ENCODE results near the gene PAQR3.
"Not testable (repeated sequence)": the region's sequence is repeated elsewhere in the genome, so short reads cannot be mapped to it uniquely, and the experiment has no call there.

PAQR3 gene

DNA sequence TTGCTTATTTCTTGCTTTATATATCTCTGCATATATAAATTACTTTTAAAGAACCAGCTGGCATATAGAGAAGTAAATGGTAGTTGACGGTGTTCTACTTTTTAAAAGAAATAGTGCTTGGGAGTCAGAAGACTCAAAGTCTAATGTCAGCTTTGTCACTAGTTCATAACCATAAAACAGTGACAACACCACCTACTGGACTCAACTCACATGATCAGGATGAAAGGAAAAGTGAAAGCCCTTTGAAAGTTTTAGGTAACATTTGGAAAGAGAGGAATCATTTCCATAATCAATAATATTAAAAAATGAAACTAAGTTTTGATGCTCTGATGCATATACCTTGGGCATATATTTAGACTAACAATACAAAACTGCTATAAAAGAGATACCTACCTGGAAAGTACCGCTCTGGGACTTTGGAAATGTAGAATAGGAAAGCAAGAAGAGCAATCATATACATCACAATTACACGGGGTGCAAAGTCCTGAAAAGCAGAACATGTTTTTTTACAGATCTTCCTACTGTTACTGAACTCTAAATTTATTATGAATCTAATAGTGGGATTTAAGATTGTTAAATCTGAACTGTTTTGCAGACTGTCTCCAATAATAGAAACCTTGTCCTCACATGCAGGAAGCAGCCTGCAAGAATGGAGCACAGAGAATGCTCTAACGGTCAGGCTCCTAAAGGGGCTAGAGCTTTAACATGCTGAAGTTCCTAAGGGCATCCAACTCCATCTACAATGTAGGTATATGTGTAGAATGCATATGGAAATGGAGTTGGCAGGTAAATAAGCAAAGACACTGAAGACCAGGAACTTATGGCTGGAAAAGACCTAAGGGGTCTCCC, 15.6 kb downstream of the PAQR3 start:
- DNase-seq, result no peak

DNA sequence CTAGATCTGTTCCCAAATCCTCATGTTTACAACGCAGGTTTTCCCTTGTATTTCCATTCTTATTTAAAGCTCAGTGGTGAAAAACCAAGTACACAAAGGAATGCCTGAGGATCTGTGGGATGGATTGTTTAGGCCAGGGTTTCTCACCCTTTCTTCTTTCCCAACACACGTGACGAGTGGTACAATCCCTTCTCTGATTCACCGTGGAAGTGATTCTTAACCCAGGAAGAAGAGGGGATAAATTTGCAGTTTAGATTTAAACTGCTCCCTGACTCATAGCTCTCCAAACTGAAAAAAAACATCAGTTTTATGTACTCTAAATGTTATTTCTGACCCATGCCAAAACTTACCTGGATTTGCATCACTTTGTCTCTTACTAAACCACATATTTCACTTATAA, 17.0 kb downstream of the PAQR3 start:
- DNase-seq, result no peak

DNA sequence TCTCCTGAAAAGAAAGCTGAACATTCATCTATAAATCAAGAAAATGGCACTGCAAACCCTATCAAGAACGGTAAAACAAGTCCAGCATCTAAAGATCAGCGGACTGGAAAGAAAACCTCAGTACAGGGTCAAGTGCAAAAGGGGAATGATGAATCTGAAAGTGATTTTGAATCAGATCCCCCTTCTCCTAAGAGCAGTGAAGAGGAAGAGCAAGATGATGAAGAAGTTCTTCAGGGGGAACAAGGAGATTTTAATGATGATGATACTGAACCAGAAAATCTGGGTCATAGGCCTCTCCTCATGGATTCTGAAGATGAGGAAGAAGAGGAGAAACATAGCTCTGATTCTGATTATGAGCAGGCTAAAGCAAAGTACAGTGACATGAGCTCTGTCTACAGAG, 28.6 kb downstream of the PAQR3 start:
- DNase-seq, result no peak

DNA sequence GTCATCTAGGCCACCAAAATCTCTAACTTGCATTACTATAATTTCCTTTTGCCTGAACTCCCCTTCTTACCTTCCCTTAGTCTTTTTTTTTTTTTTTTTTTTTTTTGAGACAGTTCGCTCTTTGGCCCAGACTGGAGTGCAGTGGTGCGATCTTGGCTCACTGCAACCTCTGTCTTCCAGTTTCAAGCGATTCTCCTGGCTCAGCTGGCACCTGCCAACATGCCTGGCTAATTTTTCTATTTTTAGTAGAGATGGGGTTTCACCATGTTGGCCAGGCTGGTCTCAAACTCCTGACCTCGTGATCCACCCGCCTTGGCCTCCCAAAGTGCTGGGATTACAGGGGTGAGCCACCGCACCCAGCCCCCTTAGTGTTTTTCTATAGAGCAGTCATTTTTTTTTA, 30.3 kb downstream of the PAQR3 start:
- not testable (repeated sequence) for DNase-seq

DNA sequence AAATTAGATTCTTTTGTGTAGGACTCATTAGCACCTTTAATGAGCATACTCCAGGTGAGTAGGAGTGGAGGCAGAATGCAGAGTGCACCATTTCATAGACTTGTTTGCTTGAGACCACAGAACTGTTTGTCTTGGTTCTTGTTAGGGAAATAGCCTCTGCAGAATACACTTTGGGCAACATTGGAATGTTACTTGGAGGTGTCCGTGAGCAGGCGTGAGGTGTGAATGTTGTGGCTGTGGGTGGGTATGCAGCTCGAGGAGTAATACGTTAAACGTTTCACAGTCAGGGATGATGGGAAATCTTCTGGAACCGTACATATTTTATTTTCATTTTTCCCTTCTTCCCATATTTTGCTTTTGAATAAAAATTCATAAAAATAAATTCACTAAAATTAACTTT, 31.6 kb downstream of the PAQR3 start:
- no peak for DNase-seq

DNA sequence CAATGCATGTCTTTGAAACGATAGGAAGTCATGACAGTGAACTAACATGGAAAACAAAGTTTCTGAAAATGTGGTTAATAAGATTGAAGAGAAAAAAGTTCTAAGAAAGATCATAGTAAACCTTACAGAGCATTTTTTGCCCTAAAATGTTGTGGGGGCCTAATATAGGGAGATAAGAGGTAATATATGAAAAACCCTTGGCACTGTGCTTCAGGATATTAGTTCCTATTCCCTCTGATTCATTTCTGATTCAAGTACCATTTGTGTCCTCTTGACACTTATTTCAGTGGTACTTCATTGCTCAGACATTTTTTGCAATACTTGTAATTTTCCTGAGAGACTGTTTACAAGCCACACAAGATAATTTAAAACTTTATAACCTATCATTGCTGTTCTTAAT, 35.1 kb downstream of the PAQR3 start:
- DNase-seq, result no peak

DNA sequence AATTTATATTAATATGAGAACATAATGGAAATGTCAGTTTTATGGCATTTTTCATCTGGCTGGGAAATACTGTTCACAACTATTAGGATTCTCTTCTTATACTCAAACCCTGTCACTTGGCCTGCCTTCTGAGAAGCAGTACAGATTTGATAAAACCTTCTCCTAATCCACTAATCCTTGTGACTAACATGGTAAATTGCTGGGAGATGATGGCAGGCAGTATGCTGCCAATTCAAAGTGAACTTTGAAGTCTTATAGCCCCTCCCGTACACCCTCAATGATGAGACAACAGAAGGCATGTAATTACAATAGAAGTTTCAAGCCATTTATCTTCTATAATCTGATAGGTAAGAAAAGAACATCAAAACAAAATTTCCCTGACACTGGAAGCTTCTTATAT, 36.9 kb downstream of the PAQR3 start:
- DNase-seq, result no peak

DNA sequence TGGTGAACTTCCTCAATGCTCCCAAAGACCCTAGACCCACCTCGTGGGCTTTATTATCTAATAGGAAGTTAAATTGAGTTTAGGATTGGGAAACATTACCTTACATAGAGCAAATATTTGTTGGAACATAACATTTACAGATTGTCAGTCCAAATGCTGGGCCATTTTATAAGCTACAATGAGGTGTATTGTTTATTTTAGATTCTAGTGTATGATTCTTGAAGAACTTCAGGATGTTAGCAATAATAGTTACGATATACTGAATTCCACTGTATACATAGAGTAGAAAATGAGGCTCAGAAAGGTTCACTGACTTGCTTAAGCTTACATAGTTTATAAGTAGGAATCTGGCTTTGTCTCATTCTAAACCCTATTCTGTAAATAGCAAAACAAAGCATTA, 37.4 kb downstream of the PAQR3 start:
- DNase-seq, result no peak

DNA sequence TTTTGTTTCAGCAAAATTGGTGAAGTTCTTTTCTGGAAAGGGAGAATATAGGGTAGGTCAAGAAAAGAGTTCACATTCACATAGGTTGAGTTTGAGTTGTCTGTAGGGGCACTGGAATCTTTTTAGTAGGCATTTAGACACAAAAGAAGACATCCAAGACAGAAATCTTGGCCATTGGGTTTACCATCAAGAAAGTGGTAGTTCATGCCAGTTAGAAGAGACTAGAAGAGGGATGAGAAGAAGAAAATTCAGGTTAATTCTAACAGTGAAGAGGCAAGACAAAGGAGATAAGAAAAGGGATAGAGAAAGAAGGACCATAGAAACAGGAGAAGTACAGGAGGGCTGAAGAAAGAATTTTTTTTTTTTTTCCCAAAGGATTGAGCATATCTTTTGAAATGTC, 39.9 kb downstream of the PAQR3 start:
- DNase-seq, result no peak

DNA sequence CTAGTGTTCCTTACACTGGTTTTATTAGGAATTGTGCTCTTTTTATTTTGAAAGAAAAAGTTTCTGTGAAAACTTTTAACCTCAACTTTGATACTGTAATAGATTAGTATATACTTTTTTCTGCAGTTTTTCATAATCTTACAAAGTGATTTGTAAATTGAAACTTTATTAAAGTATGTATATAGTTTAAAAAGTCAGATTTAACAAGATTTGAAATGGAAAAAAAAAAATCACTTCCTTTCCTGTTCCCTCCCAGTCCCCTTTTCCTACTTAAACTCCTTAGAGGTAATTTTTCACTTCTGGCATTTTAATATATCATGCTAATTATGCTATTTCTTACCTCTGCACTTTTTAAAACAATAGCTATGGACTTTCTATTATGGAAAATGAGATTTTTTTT, 49.3 kb downstream of the PAQR3 start:
- no peak for DNase-seq

DNA sequence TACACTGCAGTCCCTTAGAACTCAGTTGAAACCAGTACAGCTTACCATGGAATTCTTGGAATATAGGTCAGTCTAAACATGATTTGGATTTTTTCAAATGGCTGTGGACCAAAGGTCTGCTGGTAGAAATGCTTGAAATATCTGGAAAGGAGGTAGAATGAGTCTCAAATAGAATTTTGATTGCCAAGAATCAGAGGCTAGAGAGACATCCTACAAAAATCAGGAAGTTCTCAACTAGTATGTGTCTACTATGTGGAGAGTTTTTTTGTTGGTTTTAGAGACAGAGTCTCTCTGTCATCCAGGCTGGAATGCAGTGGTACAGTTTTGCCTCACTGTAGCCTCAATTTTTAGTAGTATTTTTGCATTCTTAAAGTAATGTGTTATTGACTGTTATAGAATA, 53.6 kb downstream of the PAQR3 start:
- DNase-seq, result no peak

DNA sequence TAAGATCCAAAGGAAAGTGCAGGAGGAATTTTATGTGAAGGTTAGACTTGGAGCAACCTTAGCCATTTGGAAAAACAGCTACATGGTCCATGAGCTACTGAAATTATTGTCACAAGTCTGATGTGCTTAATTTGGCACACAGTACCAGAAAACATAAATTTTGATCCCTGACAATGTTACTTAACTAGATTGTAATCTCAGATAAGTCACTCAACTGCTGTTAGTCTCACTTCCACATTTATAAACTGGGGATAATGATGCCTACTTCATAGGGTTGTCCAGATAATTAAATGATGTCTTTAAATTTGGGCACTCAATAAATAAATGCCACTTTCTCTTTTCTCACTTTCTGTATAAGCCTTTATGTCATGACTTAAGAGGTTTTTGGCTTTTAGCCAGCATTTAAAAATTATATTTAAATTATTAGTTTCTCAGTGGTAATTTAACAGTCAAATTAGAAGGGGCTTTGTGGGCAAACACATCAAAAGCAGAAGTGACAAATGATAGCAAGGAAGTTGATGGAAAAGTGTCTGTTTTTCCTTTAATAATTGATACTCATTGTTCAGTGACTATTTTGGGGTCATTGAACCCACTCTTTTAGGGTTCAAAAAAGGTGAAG, 58.3 kb downstream of the PAQR3 start:
- DNase-seq, result no peak

DNA sequence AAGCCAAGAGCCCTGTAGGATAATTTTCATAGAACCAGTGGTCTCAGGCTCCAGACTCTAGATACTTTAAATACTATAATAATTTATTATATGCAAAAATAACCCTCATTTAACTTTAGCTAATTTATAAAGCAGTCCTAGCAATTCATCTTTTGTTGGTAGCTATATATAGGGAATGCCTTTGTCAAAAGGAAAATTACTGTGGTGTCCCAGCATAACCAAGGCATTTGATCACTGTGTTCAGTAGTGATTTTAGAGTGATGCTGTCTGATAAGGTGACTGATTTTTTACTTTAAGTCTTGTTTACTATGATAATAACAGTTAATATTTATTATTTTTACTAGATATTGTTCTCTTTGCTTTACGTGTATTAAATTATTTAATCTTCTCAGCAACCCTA, 61.2 kb downstream of the PAQR3 start:
- no peak for DNase-seq

DNA sequence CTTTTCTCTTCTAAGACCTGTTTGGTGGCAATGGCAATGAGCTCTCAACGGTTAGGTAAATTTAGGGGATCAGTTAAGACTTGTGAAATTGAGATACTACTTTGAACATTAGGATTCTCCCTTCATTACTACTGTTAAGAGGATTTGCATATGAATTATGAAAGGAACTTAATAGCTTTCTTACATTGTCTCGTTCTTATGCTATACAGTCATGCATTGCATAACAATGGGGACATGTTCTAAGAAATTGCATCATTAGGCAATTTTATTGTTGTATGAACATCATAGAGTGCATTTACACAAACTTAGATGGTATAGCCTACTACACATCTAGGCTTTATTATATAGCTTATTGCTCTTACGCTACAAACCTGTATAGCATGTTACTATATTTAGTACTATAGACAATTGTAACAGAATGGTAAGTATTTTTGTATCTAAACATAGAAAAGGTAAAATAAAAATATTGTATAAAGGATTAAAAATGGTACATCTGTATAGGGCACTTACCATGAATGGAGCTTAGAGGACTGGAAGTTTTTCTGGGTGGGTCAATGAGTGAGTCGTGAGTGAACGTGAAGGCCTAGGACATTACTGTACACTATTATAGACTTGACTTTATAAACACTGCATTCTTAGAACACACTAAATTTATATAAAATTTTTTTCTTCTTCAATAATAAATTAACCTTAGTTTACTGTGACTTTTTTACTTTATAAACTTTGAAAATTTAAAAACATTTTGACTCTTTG, 62.5 kb downstream of the PAQR3 start:
- no peak for DNase-seq

DNA sequence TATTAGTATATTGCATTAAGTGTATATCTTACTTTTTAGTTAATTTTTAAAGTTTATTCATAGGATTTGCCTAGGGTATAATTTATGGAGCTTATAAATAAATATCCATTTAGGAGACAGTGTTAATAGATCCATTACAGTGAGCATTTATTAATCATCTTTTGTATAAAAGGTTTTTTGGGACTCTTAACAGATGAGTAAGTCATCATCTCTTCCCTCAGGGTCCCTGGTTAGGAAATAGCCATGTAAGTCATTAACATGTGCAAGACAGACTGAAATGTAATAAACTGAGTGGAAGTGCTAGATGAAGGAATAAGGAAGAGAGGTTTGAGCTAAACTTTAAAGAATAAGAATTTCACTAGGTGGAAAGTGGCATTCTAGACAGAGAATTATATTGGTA, 69.2 kb downstream of the PAQR3 start:
- DNase-seq, result no peak

DNA sequence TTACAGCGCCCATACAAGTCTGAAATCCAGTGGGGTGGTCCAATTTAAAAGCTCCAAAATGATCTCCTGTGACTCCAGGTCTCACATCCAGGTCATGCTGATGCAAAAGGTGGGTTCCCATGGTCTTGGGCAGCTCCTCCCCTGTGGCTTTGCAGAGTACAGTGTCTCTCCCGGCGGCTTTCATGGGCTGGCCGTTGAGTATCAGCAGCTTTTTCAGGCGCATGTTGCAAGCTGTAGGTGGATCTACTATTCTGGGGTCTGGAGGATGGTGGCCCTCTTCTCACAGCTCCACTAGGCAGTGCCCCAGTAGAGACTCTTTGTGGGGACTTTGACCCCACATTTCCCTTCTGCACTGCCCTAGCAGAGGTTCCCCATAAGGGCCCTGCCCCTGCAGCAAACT, 70.5 kb downstream of the PAQR3 start:
- not testable (repeated sequence) for DNase-seq

DNA sequence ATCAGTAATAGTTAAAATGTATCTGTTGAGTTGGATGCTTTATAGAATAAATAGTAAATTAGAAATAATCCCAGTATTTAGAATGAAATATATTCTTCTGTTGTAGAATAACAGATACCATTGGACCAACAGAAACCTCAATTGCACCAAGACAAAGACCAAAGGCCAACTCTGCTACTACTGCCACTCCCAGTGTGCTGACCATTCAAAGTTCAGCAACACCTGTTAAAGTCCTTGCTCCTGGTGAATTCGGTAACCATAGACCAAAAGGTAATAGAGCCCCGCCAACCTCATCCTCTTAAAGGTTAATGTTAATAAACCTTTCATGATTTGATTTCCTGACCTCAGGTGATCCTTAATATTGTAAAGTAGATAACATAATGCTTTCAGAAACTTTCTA, 73.8 kb downstream of the PAQR3 start:
- DNase-seq, result no peak

DNA sequence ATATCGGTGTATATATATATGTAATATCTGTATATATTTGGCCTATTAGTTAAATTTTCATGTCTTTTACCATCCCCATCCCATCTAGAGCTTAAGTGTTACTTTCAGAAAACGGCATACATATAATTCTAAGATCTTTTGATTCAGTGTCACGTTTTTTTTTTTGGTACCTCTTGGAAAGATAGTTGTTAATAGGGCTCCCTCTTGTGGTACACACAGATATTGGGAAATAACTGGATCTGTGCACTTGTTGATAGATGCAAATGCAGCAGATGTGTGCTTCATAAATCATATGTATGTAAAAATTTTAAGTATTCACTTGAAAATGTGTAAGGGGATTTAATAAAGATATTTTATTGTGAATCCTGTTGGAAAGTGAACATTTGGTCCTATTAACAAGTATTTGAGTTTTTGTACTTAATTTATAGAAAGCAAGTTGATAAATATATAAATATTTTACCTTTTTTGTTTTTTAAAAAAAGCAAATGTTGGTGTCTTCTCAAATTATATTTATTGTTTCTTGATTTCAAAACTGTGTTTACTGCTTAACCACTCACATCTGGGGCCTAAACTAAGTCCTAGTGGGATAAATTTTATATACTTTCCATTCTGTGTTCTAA, 74.7 kb downstream of the PAQR3 start:
- DNase-seq, result no peak

DNA sequence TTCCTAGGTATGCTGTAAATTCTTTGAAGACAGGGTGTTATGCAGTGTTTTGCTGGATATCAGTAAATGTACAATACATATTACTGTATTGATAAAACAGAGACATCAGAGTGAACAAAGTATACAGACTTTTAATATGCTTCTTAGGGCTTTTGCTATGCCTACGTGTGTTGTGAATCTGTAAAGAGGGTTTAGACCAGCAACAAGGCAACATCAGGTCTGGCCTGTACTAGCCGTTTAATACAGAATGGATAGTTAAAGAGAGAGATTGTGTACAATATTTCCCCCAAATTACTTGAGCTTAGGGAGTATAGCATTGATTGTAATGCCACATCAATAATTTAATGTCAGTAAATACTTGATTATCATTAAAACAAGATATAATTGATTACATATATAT, 75.2 kb downstream of the PAQR3 start:
- no peak for DNase-seq

DNA sequence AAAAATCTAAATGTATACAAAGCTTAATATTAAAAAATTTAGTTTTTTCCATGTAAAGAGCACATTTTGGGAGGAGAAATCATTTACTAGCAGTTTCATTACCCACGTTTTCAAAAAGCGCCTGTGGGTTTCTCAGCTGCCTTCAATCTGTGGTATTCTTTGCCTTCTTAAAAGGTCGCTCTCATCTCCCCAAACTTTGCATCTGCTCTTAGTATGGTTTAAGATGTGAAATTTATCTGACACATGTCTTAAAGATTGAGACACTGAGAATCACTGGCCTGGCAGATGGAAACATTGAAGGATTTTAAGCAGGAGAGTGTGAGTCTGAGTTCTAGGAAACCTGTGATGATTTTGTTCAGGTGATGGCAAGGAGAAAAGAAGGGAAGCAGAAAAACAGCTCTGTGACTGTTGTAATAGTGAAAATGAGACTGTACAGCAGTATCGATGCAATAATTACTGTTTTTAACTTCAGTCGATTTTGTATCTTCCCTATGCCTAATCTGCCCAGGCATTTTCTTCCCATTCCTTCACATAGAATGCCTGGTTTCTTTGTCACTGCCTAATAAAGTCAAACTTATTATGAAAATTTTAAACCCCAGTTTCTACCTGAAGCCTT, 75.9 kb downstream of the PAQR3 start:
- no peak for DNase-seq

DNA sequence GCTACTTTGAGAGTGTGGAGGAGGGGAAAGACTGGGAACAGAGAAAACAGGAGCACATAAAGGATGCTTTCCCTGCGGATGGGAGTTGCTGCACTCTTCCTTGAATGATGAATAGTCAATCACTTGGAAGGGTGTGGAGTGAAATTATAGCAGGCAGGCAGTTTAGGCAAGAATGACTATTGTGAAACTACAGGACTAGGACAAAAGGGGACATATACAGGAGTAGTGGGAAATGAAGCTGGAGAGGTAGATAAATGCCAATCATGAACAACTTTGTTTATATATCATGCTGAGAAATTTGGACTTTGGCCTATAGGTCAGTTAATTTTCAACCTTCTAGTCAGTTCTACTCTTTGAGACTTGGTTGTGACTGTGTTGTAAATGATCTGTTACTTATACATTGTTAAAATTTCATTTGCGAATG, 76.9 kb downstream of the PAQR3 start:
- DNase-seq, result no peak
